Right atrium auricular region (tissue), 2 donors: Measurements from ENCODE around the gene TIMM44. TPM values are rescaled to one million over a fixed set of nuclear protein-coding genes. Genes with fewer than 3 reads are reported as not detected.

Source experiments
- DNase-seq: peaks from one replicate; pipeline ENCODE4 v3.0.0-alpha.2; 2019; ENCODE audit warnings: low spot score
- H3K27ac ChIP-seq, 2 donors: fragments of 200-600 bp; sonication (generic); 1 replicate in 1 of 2; 2 replicates in 1 of 2; pipeline ENCODE4 v1.5.1; 2016 to 2019
- H3K27me3 ChIP-seq, 2 donors: fragments of 200-600 bp; sonication (generic); one replicate each; pipeline versions ENCODE4 v1.5.1 to v1.6.0; 2017 to 2019
- H3K36me3 ChIP-seq: fragments of 200-600 bp; sonication (generic); one replicate; pipeline ENCODE4 v1.5.1; 2016
- H3K4me1 ChIP-seq, 2 donors: fragments of 200-600 bp; sonication (generic); one replicate each; pipeline versions ENCODE4 v1.5.1 to v1.6.0; 2017 to 2019
- H3K4me3 ChIP-seq, 2 donors: fragments of 200-600 bp; sonication (generic); 1 replicate in 1 of 2; 2 replicates in 1 of 2; pipeline ENCODE4 v1.5.1; 2017 to 2019; ENCODE audit warnings: mild to moderate bottlenecking in 1 of 2, moderate library complexity in 1 of 2
- H3K9me3 ChIP-seq, 2 donors: fragments of 200-600 bp; sonication (generic); one replicate each; pipeline ENCODE4 v1.5.1; 2019
- CTCF ChIP-seq, 2 donors: fragments of 200-600 bp; sonication (generic); IDR thresholded peaks; one replicate each; pipeline ENCODE4 v1.5.1; 2019; ENCODE audit warnings: antibody characterized with exemption in 2 of 2
- total RNA-seq, 2 donors: library from RNA; depleted of rRNA; stranded (reverse); fragments of >200 nt; gene quantifications; one replicate each; pipeline ENCODE4 v1.1.0, GENCODE V29; 2016

The TIMM44 gene
- total RNA-seq, 2 donors from 2014 or later = 49.1 to 64.1 TPM

- Histone ChIP-seq H3K4me1 (peaks cover 0 to 31% of the 10 kb centered on the region in 2 donors), H3K36me3 (peaks cover 50% of the 10 kb centered on the region), H3K27ac (no peak overlapping the region), H3K4me3 (no peak overlapping the region), H3K9me3 (no peaks in the 10 kb centered on the region), H3K27me3 (no peaks in the 10 kb centered on the region)
- no peak for DNase-seq
- no peak for TF ChIP-seq CTCF (IDR thresholded peaks at IDR 0.05)
Observed at GRCh38 chr19:7910321-7911161, 32.9 kb downstream of the TIMM44 start.

GRCh38 chr19:7909471-7910067, 33.9 kb downstream of the TIMM44 start:
- H3K27ac ChIP-seq = no peak overlapping the region
- no peak for DNase-seq
- no peaks in the 10 kb centered on the region for H3K9me3 ChIP-seq
- no peak overlapping the region for H3K4me3 ChIP-seq
- no peaks in the 10 kb centered on the region for H3K27me3 ChIP-seq
- no peak for TF ChIP-seq CTCF (IDR thresholded peaks at IDR 0.05)
- peaks cover 53% of the 10 kb centered on the region for H3K36me3 ChIP-seq
- peaks cover 0 to 40% of the 10 kb centered on the region in 2 donors for H3K4me1 ChIP-seq

- DNase-seq = no peak
- no peak for TF ChIP-seq CTCF (IDR thresholded peaks at IDR 0.05)
- Histone ChIP-seq H3K9me3 (no peaks in the 10 kb centered on the region), H3K27me3 (no peaks in the 10 kb centered on the region), H3K36me3 (peaks cover 53% of the 10 kb centered on the region), H3K4me3 (no peak overlapping the region), H3K27ac (no peak overlapping the region), H3K4me1 (peaks cover 0 to 44% of the 10 kb centered on the region in 2 donors)
Observed at GRCh38 chr19:7908742-7909461, 34.6 kb downstream of the TIMM44 start.

GRCh38 chr19:7908078-7908699, 35.3 kb downstream of the TIMM44 start:
- TF ChIP-seq CTCF (IDR thresholded peaks at IDR 0.05) = no peak
- H3K9me3 ChIP-seq = no peaks in the 10 kb centered on the region
- peaks cover 53% of the 10 kb centered on the region for H3K36me3 ChIP-seq
- no peak overlapping the region for H3K4me3 ChIP-seq
- peaks cover 0 to 44% of the 10 kb centered on the region in 2 donors for H3K4me1 ChIP-seq
- no peaks in the 10 kb centered on the region for H3K27me3 ChIP-seq
- DNase-seq = no peak
- H3K27ac ChIP-seq = no peak overlapping the region

GRCh38 chr19:7907544-7907943, 35.9 kb downstream of the TIMM44 start:
- Histone ChIP-seq H3K4me1 (peaks cover 0 to 50% of the 10 kb centered on the region in 2 donors), H3K4me3 (no peak overlapping the region), H3K9me3 (no peaks in the 10 kb centered on the region), H3K36me3 (peaks cover 47% of the 10 kb centered on the region), H3K27me3 (no peaks in the 10 kb centered on the region), H3K27ac (no peak overlapping the region)
- no peak for TF ChIP-seq CTCF (IDR thresholded peaks at IDR 0.05)
- DNase-seq = no peak
